Measurements from ENCODE around the gene ORC5.

- TF ChIP-seq CTCF (tag by site-specific recombination; IDR thresholded peaks at IDR 0.05) (no peak), HOXA7 (CRISPR knock-in tag; IDR thresholded peaks at IDR 0.05; ENCODE audit: borderline replicate concordance) (no peak), ZNF433 (tag by site-specific recombination; IDR thresholded peaks at IDR 0.05; ENCODE audit: low read depth) (no peak), ZBTB49 (tag by site-specific recombination; IDR thresholded peaks at IDR 0.05; ENCODE audit: low read depth) (no peak), YY1 (tag by site-specific recombination; IDR thresholded peaks at IDR 0.05) (no peak), REST (tag by site-specific recombination; IDR thresholded peaks at IDR 0.05) (no peak)
These were observed 22.5 kb downstream of the ORC5 start for GRCh38 chr7:104185346-104185745.

Measured in HEK293 (cell line).